Measurements from ENCODE around the gene IL1RAPL2.
"Not testable (repeated sequence)": the region's sequence is repeated elsewhere in the genome, so short reads cannot be mapped to it uniquely, and the experiment has no call there.

IL1RAPL2 gene

GRCh38 chrX:105226499-105226898 is 660.5 kb downstream of the IL1RAPL2 start:
- Histone ChIP-seq H3K9ac (ENCODE audit: low read depth, low read length) (no peak overlapping the region; the same call in 1 of the 2 replicates), H3K27ac (ENCODE audit: low read depth, low read length) (0 out of 2 replicates have a peak overlapping the region, but pooled peaks have one; percentile 45), H3K4me1 (ENCODE audit: insufficient read depth, low read length) (no peaks in the 10 kb centered on the region), H3K27me3 (ENCODE audit: insufficient read depth, low read length) (no peaks in the 10 kb centered on the region), H3K9me3 (ENCODE audit: insufficient read depth, low read depth, low read length) (no peaks in the 10 kb centered on the region), H3K4me3 (ENCODE audit: low read length) (no peak overlapping the region), H3K36me3 (ENCODE audit: insufficient read depth, low read length) (no peaks in the 10 kb centered on the region)
- WGBS: 84% methylated on average over 5 of the region's 5 CpGs

- Histone ChIP-seq H3K27ac (ENCODE audit: low read depth, low read length) (no peak overlapping the region), H3K36me3 (ENCODE audit: insufficient read depth, low read length) (no peaks in the 10 kb centered on the region), H3K9ac (ENCODE audit: low read depth, low read length) (no peak overlapping the region), H3K4me1 (ENCODE audit: insufficient read depth, low read length) (no peaks in the 10 kb centered on the region), H3K9me3 (ENCODE audit: insufficient read depth, low read depth, low read length) (no peaks in the 10 kb centered on the region), H3K27me3 (ENCODE audit: insufficient read depth, low read length) (no peaks in the 10 kb centered on the region), H3K4me3 (ENCODE audit: low read length) (no peak overlapping the region)
- 81% methylated on average over 2 of the region's 2 CpGs for WGBS
Measured at GRCh38 chrX:105228602-105229001, 662.6 kb downstream of the IL1RAPL2 start.

- H3K9me3 ChIP-seq (ENCODE audit: insufficient read depth, low read depth, low read length): no peaks in the 10 kb centered on the region
- H3K27me3 ChIP-seq (ENCODE audit: insufficient read depth, low read length): no peaks in the 10 kb centered on the region
- 95% methylated on average over 3 of the region's 3 CpGs for WGBS
- H3K9ac ChIP-seq (ENCODE audit: low read depth, low read length): no peak overlapping the region
- H3K4me3 ChIP-seq (ENCODE audit: low read length): no peak overlapping the region
- H3K4me1 ChIP-seq (ENCODE audit: insufficient read depth, low read length): no peaks in the 10 kb centered on the region
- no peaks in the 10 kb centered on the region for H3K36me3 ChIP-seq (ENCODE audit: insufficient read depth, low read length)
- no peak overlapping the region for H3K27ac ChIP-seq (ENCODE audit: low read depth, low read length)
Measured at GRCh38 chrX:105229146-105229545, 663.1 kb downstream of the IL1RAPL2 start.

GRCh38 chrX:105237407-105237806 is 671.4 kb downstream of the IL1RAPL2 start:
- H3K27me3 ChIP-seq (ENCODE audit: insufficient read depth, low read length); H3K4me1 ChIP-seq (ENCODE audit: insufficient read depth, low read length); H3K27ac ChIP-seq (ENCODE audit: low read depth, low read length); H3K9ac ChIP-seq (ENCODE audit: low read depth, low read length); H3K9me3 ChIP-seq (ENCODE audit: insufficient read depth, low read depth, low read length); H3K36me3 ChIP-seq (ENCODE audit: insufficient read depth, low read length); H3K4me3 ChIP-seq (ENCODE audit: low read length): not testable (repeated sequence)
- 94% methylated on average over 2 of the region's 3 CpGs for whole genome bisulfite sequencing

- 96% methylated on average over 2 of the region's 2 CpGs for WGBS
- H3K9ac ChIP-seq (ENCODE audit: low read depth, low read length): no peak overlapping the region
- H3K9me3 ChIP-seq (ENCODE audit: insufficient read depth, low read depth, low read length): no peaks in the 10 kb centered on the region
- H3K4me3 ChIP-seq (ENCODE audit: low read length): no peak overlapping the region
- no peaks in the 10 kb centered on the region for H3K4me1 ChIP-seq (ENCODE audit: insufficient read depth, low read length)
- no peak overlapping the region for H3K27ac ChIP-seq (ENCODE audit: low read depth, low read length)
- no peaks in the 10 kb centered on the region for H3K36me3 ChIP-seq (ENCODE audit: insufficient read depth, low read length)
- H3K27me3 ChIP-seq (ENCODE audit: insufficient read depth, low read length): no peaks in the 10 kb centered on the region
Measured at GRCh38 chrX:105241056-105241455, 675.1 kb downstream of the IL1RAPL2 start.

GRCh38 chrX:105260291-105261043 is 694.5 kb downstream of the IL1RAPL2 start:
- Histone ChIP-seq H3K4me3 (ENCODE audit: low read length) (no peak overlapping the region), H3K9ac (ENCODE audit: low read depth, low read length) (no peak overlapping the region), H3K36me3 (ENCODE audit: insufficient read depth, low read length) (no peaks in the 10 kb centered on the region), H3K27ac (ENCODE audit: low read depth, low read length) (no peak overlapping the region), H3K9me3 (ENCODE audit: insufficient read depth, low read depth, low read length) (no peaks in the 10 kb centered on the region), H3K4me1 (ENCODE audit: insufficient read depth, low read length) (no peaks in the 10 kb centered on the region), H3K27me3 (ENCODE audit: insufficient read depth, low read length) (no peaks in the 10 kb centered on the region)
- WGBS: 91% methylated on average over 8 of the region's 8 CpGs

- Histone ChIP-seq H3K36me3 (ENCODE audit: insufficient read depth, low read length) (no peaks in the 10 kb centered on the region), H3K27ac (ENCODE audit: low read depth, low read length) (no peak overlapping the region), H3K9me3 (ENCODE audit: insufficient read depth, low read depth, low read length) (no peaks in the 10 kb centered on the region), H3K27me3 (ENCODE audit: insufficient read depth, low read length) (no peaks in the 10 kb centered on the region), H3K4me1 (ENCODE audit: insufficient read depth, low read length) (no peaks in the 10 kb centered on the region), H3K4me3 (ENCODE audit: low read length) (no peak overlapping the region), H3K9ac (ENCODE audit: low read depth, low read length) (no peak overlapping the region)
- 94% methylated on average over 2 of the region's 2 CpGs for WGBS
Measured at GRCh38 chrX:105263171-105263570, 697.2 kb downstream of the IL1RAPL2 start.

GRCh38 chrX:105263801-105264200 is 697.8 kb downstream of the IL1RAPL2 start:
- H3K9me3 ChIP-seq (ENCODE audit: insufficient read depth, low read depth, low read length): no peaks in the 10 kb centered on the region
- H3K36me3 ChIP-seq (ENCODE audit: insufficient read depth, low read length): no peaks in the 10 kb centered on the region
- no peak overlapping the region for H3K4me3 ChIP-seq (ENCODE audit: low read length)
- H3K27me3 ChIP-seq (ENCODE audit: insufficient read depth, low read length): no peaks in the 10 kb centered on the region
- 94% methylated on average over 1 of the region's 1 CpG for WGBS
- no peak overlapping the region for H3K9ac ChIP-seq (ENCODE audit: low read depth, low read length)
- H3K27ac ChIP-seq (ENCODE audit: low read depth, low read length): no peak overlapping the region
- H3K4me1 ChIP-seq (ENCODE audit: insufficient read depth, low read length): no peaks in the 10 kb centered on the region

GRCh38 chrX:105265093-105265492 is 699.1 kb downstream of the IL1RAPL2 start:
- Histone ChIP-seq H3K27me3 (ENCODE audit: insufficient read depth, low read length) (no peaks in the 10 kb centered on the region), H3K4me1 (ENCODE audit: insufficient read depth, low read length) (no peaks in the 10 kb centered on the region), H3K27ac (ENCODE audit: low read depth, low read length) (no peak overlapping the region), H3K36me3 (ENCODE audit: insufficient read depth, low read length) (no peaks in the 10 kb centered on the region), H3K9ac (ENCODE audit: low read depth, low read length) (no peak overlapping the region), H3K4me3 (ENCODE audit: low read length) (no peak overlapping the region), H3K9me3 (ENCODE audit: insufficient read depth, low read depth, low read length) (no peaks in the 10 kb centered on the region)
- WGBS: no CpG with 5 or more reads among the region's 3 CpGs

- Histone ChIP-seq H3K9ac (ENCODE audit: low read depth, low read length) (no peak overlapping the region), H3K27ac (ENCODE audit: low read depth, low read length) (no peak overlapping the region), H3K4me3 (ENCODE audit: low read length) (no peak overlapping the region), H3K9me3 (ENCODE audit: insufficient read depth, low read depth, low read length) (no peaks in the 10 kb centered on the region), H3K36me3 (ENCODE audit: insufficient read depth, low read length) (no peaks in the 10 kb centered on the region), H3K27me3 (ENCODE audit: insufficient read depth, low read length) (no peaks in the 10 kb centered on the region), H3K4me1 (ENCODE audit: insufficient read depth, low read length) (no peaks in the 10 kb centered on the region)
- no CpG with 5 or more reads among the region's 1 CpG for WGBS
Measured at GRCh38 chrX:105266456-105266855, 700.5 kb downstream of the IL1RAPL2 start.

- WGBS: 95% methylated on average over 1 of the region's 2 CpGs
- H3K27me3 ChIP-seq (ENCODE audit: insufficient read depth, low read length): no peaks in the 10 kb centered on the region
- no peaks in the 10 kb centered on the region for H3K36me3 ChIP-seq (ENCODE audit: insufficient read depth, low read length)
- H3K9ac ChIP-seq (ENCODE audit: low read depth, low read length): no peak overlapping the region
- H3K4me1 ChIP-seq (ENCODE audit: insufficient read depth, low read length): no peaks in the 10 kb centered on the region
- H3K4me3 ChIP-seq (ENCODE audit: low read length): no peak overlapping the region
- H3K9me3 ChIP-seq (ENCODE audit: insufficient read depth, low read depth, low read length): no peaks in the 10 kb centered on the region
- no peak overlapping the region for H3K27ac ChIP-seq (ENCODE audit: low read depth, low read length)
Measured at GRCh38 chrX:105267167-105267566, 701.2 kb downstream of the IL1RAPL2 start.

GRCh38 chrX:105269386-105269785 is 703.4 kb downstream of the IL1RAPL2 start:
- Histone ChIP-seq H3K9me3 (ENCODE audit: insufficient read depth, low read depth, low read length) (no peaks in the 10 kb centered on the region), H3K36me3 (ENCODE audit: insufficient read depth, low read length) (no peaks in the 10 kb centered on the region), H3K27ac (ENCODE audit: low read depth, low read length) (no peak overlapping the region), H3K4me3 (ENCODE audit: low read length) (no peak overlapping the region), H3K27me3 (ENCODE audit: insufficient read depth, low read length) (no peaks in the 10 kb centered on the region), H3K9ac (ENCODE audit: low read depth, low read length) (no peak overlapping the region), H3K4me1 (ENCODE audit: insufficient read depth, low read length) (no peaks in the 10 kb centered on the region)
- WGBS: 100% methylated on average over 2 of the region's 2 CpGs

All from HUES64 (cell line).